GM23338 (cell line): ENCODE measurements around the gene ENTR1. TPM values are rescaled to one million over a fixed set of nuclear protein-coding genes. Genes with fewer than 3 reads are reported as not detected.

ENCODE experiments used
- ATAC-seq: fragments of 200-7000 bp; cut with Tn5 transposase; 3 replicates; pipeline ENCODE4 v1.9.1; 2020
- DNase-seq: peaks from one replicate; pipeline ENCODE4 v3.0.0-alpha.2; 2015; ENCODE audit warnings: low spot score
- H2AFZ ChIP-seq: fragments of 200-600 bp; sonication (generic); 2 replicates; pipeline ENCODE4 v1.8.0; 2016; ENCODE audit warnings: antibody characterized with exemption, mild to moderate bottlenecking, moderate library complexity
- H3F3A ChIP-seq: fragments of 200-600 bp; sonication (generic); replicated peaks from 2 replicates; pipeline ENCODE4 v1.8.0; 2017; ENCODE audit warnings: antibody characterized with exemption, mixed run types, low read depth
- H3K27ac ChIP-seq: fragments of 200-600 bp; sonication (generic); 2 replicates; pipeline ENCODE4 v1.6.1; 2016; ENCODE audit warnings: low read depth
- H3K27me3 ChIP-seq: fragments of 200-600 bp; sonication (generic); 2 replicates; pipeline ENCODE4 v1.8.0; 2016; ENCODE audit warnings: mild to moderate bottlenecking, mixed run types, moderate library complexity; ENCODE audit not compliant: insufficient read depth
- H3K36me3 ChIP-seq: fragments of 200-600 bp; sonication (generic); 2 replicates; pipeline ENCODE4 v1.8.0; 2016; ENCODE audit warnings: mild to moderate bottlenecking; ENCODE audit not compliant: insufficient read depth
- H3K4me1 ChIP-seq: fragments of 200-600 bp; sonication (generic); 2 replicates; pipeline ENCODE4 v1.8.0; 2016; ENCODE audit warnings: mild to moderate bottlenecking, moderate library complexity; ENCODE audit not compliant: insufficient read depth
- H3K4me2 ChIP-seq: fragments of 200-600 bp; sonication (generic); 2 replicates; pipeline ENCODE4 v1.7.1; 2017; ENCODE audit warnings: mixed run types
- H3K4me3 ChIP-seq: fragments of 200-600 bp; sonication (generic); 2 replicates; pipeline ENCODE4 v1.6.1; 2016; ENCODE audit warnings: mixed run types
- H3K79me2 ChIP-seq: fragments of 200-600 bp; sonication (generic); replicated peaks from 2 replicates; pipeline ENCODE4 v1.8.0; 2017; ENCODE audit warnings: mild to moderate bottlenecking; ENCODE audit not compliant: insufficient read depth
- H3K9me2 ChIP-seq: fragments of 200-600 bp; sonication (generic); 2 replicates; pipeline ENCODE4 v1.8.0; 2017; ENCODE audit not compliant: insufficient read depth
- H4K20me1 ChIP-seq: fragments of 200-600 bp; sonication (generic); replicated peaks from 2 replicates; pipeline ENCODE4 v1.8.0; 2017; ENCODE audit warnings: mild to moderate bottlenecking; ENCODE audit not compliant: insufficient read depth
- H3K27ac Mint-ChIP-seq: 2 replicates; pipeline ENCODE4 v1.8.0; 2020; ENCODE audit warnings: inconsistent platforms, mild to moderate bottlenecking, moderate library complexity, mixed read lengths
- H3K27me3 Mint-ChIP-seq: 3 replicates; pipeline ENCODE4 v1.8.0; 2022; ENCODE audit warnings: low read depth, mild to moderate bottlenecking, moderate library complexity, mixed read lengths, inconsistent platforms; ENCODE audit not compliant: insufficient read depth, poor library complexity
- H3K36me3 Mint-ChIP-seq: 3 replicates; pipeline ENCODE4 v1.8.0; 2021; ENCODE audit warnings: low read depth, mild to moderate bottlenecking, inconsistent platforms, moderate library complexity, mixed read lengths
- H3K4me1 Mint-ChIP-seq: 3 replicates; pipeline ENCODE4 v1.8.0; 2020; ENCODE audit warnings: mild to moderate bottlenecking, inconsistent platforms, mixed read lengths
- H3K4me3 Mint-ChIP-seq: 3 replicates; pipeline ENCODE4 v1.8.0; 2021; ENCODE audit warnings: moderate library complexity, mild to moderate bottlenecking, inconsistent platforms, mixed read lengths
- H3K9me3 Mint-ChIP-seq: 3 replicates; pipeline ENCODE4 v1.8.0; 2020; ENCODE audit warnings: moderate library complexity, mild to moderate bottlenecking, inconsistent platforms, mixed read lengths
- EZH2 ChIP-seq: fragments of 200-600 bp; sonication (generic); IDR thresholded peaks from one replicate; pipeline ENCODE4 v1.8.0; 2017; ENCODE audit warnings: antibody characterized with exemption, mild to moderate bottlenecking, low read depth; ENCODE audit not compliant: unreplicated experiment
- EZH2phosphoT487 ChIP-seq: fragments of 200-600 bp; sonication (generic); IDR thresholded peaks from one replicate; pipeline ENCODE4 v1.8.1; 2018; ENCODE audit warnings: antibody characterized with exemption; ENCODE audit not compliant: unreplicated experiment
- JUNB ChIP-seq: IDR thresholded peaks from one replicate; pipeline ENCODE4 v1.6.1; 2016; ENCODE audit warnings: antibody characterized with exemption; ENCODE audit not compliant: unreplicated experiment
- NANOG ChIP-seq: IDR thresholded peaks from 2 replicates; pipeline ENCODE4 v1.6.1; 2016; ENCODE audit warnings: antibody characterized with exemption, borderline replicate concordance
- POLR2AphosphoS5 ChIP-seq: IDR thresholded peaks from 2 replicates; pipeline ENCODE4 v1.6.1; 2016; ENCODE audit warnings: antibody characterized with exemption, low read depth
- ZNF114 ChIP-seq: fragments of 250-450 bp; sonication (Bioruptor Pico); IDR thresholded peaks from 2 replicates; pipeline ENCODE4 v1.5.0; 2020; ENCODE audit warnings: mild to moderate bottlenecking, moderate library complexity
- polyA plus RNA-seq: library from polyadenylated mRNA; unstranded; fragments of >200 nt; fragmentation: Nextera tagmentation; extraction: Ambion mirVana; gene quantifications from 2 replicates; pipeline ENCODE4 v1.2.1, GENCODE V29; 2016
- total RNA-seq: library from RNA; depleted of rRNA; stranded (reverse); fragments of >200 nt; shearing (Covaris generic); gene quantifications from 2 replicates; pipeline ENCODE4 v1.2.3, GENCODE V29; 2014
- TF ChIP-seq, protein P1 (sequence below): fragments of 250-450 bp; sonication (Bioruptor Pico); IDR thresholded peaks from 2 replicates; pipeline ENCODE4 v1.5.0; 2020; ENCODE audit warnings: mild to moderate bottlenecking, moderate library complexity
- TF ChIP-seq, protein P2 (sequence below): IDR thresholded peaks from one replicate; pipeline ENCODE4 v1.6.1; 2018; ENCODE audit warnings: antibody characterized with exemption; ENCODE audit not compliant: unreplicated experiment

ENTR1 gene
- total and polyA plus RNA-seq, 2 experiments from 2014 or later = 25.6 to 91.9 TPM

DNA sequence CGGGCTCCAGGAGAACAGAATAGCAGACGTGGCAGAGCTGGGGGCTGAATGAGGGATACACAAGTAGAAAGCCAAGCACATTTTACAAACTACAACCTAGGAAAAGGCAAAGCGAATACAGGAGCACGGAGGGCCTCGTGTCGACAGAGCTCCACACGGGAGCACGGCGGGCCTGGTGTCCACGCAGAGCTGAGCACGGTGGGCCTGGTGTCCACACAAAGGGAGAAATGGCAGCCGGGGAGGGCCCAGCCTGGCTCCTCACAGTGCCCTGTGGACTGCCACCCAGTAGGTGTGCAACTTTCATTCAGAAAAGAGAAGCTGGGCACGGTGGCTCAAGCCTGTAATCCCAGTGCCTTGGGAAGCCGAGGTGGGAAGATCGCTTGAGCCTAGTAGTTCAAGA, 32.7 kb upstream of the ENTR1 start:
- H3K36me3 ChIP-seq = peaks cover 27% of the 10 kb centered on the region
- Mint-ChIP-seq H3K4me1 (peaks cover 3% of the 10 kb centered on the region; the same call in 2 of the 3 replicates), H3K36me3 (peaks cover 70% of the 10 kb centered on the region), H3K27me3 (peaks cover 7% of the 10 kb centered on the region), H3K9me3 (peaks cover 2% of the 10 kb centered on the region; the same call in 1 of the 3 replicates), H3K27ac (no peak overlapping the region), H3K4me3 (no peak overlapping the region; the same call in 2 of the 3 replicates)
- peaks cover 35% of the 10 kb centered on the region for H3F3A ChIP-seq
- no peaks in the 10 kb centered on the region for H3K4me1 ChIP-seq
- DNase-seq (no peak), ATAC-seq (no peak)
- no peaks in the 10 kb centered on the region for H3K9me2 ChIP-seq
- H3K4me3 ChIP-seq = no peak overlapping the region
- H2AFZ ChIP-seq = no peak overlapping the region
- H3K27me3 ChIP-seq = no peaks in the 10 kb centered on the region
- peaks cover 5% of the 10 kb centered on the region for H3K79me2 ChIP-seq
- H3K27ac ChIP-seq = no peak overlapping the region
- H4K20me1 ChIP-seq = peaks cover 14% of the 10 kb centered on the region
- TF ChIP-seq POLR2AphosphoS5 (no peak), JUNB (no peak), EZH2 (no peak)
- TF ChIP-seq, protein P1, sequence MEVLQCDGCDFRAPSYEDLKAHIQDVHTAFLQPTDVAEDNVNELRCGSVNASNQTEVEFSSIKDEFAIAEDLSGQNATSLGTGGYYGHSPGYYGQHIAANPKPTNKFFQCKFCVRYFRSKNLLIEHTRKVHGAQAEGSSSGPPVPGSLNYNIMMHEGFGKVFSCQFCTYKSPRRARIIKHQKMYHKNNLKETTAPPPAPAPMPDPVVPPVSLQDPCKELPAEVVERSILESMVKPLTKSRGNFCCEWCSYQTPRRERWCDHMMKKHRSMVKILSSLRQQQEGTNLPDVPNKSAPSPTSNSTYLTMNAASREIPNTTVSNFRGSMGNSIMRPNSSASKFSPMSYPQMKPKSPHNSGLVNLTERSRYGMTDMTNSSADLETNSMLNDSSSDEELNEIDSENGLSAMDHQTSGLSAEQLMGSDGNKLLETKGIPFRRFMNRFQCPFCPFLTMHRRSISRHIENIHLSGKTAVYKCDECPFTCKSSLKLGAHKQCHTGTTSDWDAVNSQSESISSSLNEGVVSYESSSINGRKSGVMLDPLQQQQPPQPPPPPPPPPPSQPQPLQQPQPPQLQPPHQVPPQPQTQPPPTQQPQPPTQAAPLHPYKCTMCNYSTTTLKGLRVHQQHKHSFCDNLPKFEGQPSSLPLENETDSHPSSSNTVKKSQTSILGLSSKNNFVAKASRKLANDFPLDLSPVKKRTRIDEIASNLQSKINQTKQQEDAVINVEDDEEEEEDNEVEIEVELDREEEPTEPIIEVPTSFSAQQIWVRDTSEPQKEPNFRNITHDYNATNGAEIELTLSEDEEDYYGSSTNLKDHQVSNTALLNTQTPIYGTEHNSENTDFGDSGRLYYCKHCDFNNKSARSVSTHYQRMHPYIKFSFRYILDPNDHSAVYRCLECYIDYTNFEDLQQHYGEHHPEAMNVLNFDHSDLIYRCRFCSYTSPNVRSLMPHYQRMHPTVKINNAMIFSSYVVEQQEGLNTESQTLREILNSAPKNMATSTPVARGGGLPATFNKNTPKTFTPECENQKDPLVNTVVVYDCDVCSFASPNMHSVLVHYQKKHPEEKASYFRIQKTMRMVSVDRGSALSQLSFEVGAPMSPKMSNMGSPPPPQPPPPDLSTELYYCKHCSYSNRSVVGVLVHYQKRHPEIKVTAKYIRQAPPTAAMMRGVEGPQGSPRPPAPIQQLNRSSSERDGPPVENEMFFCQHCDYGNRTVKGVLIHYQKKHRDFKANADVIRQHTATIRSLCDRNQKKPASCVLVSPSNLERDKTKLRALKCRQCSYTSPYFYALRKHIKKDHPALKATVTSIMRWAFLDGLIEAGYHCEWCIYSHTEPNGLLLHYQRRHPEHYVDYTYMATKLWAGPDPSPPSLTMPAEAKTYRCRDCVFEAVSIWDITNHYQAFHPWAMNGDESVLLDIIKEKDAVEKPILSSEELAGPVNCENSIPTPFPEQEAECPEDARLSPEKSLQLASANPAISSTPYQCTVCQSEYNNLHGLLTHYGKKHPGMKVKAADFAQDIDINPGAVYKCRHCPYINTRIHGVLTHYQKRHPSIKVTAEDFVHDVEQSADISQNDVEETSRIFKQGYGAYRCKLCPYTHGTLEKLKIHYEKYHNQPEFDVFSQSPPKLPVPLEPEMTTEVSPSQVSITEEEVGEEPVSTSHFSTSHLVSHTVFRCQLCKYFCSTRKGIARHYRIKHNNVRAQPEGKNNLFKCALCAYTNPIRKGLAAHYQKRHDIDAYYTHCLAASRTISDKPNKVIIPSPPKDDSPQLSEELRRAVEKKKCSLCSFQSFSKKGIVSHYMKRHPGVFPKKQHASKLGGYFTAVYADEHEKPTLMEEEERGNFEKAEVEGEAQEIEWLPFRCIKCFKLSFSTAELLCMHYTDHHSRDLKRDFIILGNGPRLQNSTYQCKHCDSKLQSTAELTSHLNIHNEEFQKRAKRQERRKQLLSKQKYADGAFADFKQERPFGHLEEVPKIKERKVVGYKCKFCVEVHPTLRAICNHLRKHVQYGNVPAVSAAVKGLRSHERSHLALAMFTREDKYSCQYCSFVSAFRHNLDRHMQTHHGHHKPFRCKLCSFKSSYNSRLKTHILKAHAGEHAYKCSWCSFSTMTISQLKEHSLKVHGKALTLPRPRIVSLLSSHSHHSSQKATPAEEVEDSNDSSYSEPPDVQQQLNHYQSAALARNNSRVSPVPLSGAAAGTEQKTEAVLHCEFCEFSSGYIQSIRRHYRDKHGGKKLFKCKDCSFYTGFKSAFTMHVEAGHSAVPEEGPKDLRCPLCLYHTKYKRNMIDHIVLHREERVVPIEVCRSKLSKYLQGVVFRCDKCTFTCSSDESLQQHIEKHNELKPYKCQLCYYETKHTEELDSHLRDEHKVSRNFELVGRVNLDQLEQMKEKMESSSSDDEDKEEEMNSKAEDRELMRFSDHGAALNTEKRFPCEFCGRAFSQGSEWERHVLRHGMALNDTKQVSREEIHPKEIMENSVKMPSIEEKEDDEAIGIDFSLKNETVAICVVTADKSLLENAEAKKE (CRISPR knock-in tag) = no peak
- no peak overlapping the region for H3K4me2 ChIP-seq

DNA sequence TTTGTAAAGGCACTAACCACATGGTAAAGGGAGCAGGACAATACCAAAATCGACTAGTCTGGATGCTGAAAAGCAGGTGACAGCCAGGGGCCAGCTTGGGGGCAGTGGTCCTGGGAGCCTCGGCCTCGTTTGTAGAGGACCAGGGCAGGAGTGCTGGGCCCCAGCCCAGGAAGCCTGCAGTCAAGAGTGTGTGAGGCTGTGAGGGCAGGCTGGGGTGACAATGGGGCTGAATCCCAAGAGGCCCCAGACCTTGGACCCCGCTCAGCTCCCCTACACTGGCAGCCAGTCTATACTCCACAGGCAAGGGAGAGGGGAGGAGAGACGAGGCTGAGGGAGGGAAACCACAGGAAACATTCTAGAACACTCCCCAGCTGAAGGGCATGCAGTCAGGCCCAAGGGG, 31.9 kb upstream of the ENTR1 start:
- Histone ChIP-seq H2AFZ (no peak overlapping the region), H3K4me3 (no peak overlapping the region), H3K4me1 (no peaks in the 10 kb centered on the region), H3F3A (peaks cover 31% of the 10 kb centered on the region), H3K79me2 (peaks cover 13% of the 10 kb centered on the region), H3K27ac (no peak overlapping the region), H3K4me2 (no peak overlapping the region), H4K20me1 (peaks cover 21% of the 10 kb centered on the region), H3K36me3 (peaks cover 27% of the 10 kb centered on the region), H3K9me2 (no peaks in the 10 kb centered on the region), H3K27me3 (no peaks in the 10 kb centered on the region)
- DNase-seq = no peak
- TF ChIP-seq NANOG = no peak
- no peak for TF ChIP-seq ZNF114
- no peak for TF ChIP-seq EZH2phosphoT487
- TF ChIP-seq, protein P2, sequence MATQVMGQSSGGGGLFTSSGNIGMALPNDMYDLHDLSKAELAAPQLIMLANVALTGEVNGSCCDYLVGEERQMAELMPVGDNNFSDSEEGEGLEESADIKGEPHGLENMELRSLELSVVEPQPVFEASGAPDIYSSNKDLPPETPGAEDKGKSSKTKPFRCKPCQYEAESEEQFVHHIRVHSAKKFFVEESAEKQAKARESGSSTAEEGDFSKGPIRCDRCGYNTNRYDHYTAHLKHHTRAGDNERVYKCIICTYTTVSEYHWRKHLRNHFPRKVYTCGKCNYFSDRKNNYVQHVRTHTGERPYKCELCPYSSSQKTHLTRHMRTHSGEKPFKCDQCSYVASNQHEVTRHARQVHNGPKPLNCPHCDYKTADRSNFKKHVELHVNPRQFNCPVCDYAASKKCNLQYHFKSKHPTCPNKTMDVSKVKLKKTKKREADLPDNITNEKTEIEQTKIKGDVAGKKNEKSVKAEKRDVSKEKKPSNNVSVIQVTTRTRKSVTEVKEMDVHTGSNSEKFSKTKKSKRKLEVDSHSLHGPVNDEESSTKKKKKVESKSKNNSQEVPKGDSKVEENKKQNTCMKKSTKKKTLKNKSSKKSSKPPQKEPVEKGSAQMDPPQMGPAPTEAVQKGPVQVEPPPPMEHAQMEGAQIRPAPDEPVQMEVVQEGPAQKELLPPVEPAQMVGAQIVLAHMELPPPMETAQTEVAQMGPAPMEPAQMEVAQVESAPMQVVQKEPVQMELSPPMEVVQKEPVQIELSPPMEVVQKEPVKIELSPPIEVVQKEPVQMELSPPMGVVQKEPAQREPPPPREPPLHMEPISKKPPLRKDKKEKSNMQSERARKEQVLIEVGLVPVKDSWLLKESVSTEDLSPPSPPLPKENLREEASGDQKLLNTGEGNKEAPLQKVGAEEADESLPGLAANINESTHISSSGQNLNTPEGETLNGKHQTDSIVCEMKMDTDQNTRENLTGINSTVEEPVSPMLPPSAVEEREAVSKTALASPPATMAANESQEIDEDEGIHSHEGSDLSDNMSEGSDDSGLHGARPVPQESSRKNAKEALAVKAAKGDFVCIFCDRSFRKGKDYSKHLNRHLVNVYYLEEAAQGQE = no peak
- Mint-ChIP-seq H3K27me3 (peaks cover 7% of the 10 kb centered on the region), H3K9me3 (peaks cover 2% of the 10 kb centered on the region; the same call in 1 of the 3 replicates), H3K36me3 (peaks cover 61% of the 10 kb centered on the region), H3K27ac (no peak overlapping the region), H3K4me1 (peaks cover 10% of the 10 kb centered on the region), H3K4me3 (no peak overlapping the region)
- ATAC-seq = no peak
